Endothelial cell of umbilical vein (primary cell): ENCODE data around the gene MYCBP2. TPM values are rescaled to one million over a fixed set of nuclear protein-coding genes. Genes with fewer than 3 reads are reported as not detected.

Experiments
- BruUV-seq: library from RNA; stranded (reverse); fragments of 400-500 nt; replicated peaks from 2 replicates; lab custom pipeline; 2021; lab: Mats Ljungman, UMichigan
- CTCF ChIA-PET: fragments of 300-600, 350-600 bp; sonication (Branson Sonifier 250); formaldehyde crosslinking; loops from one replicate; lab custom pipeline; 2021; ENCODE audit warnings: antibody characterized with exemption, inconsistent platforms; lab: Charles Lee
- POLR2A ChIA-PET: fragments of 300-600, 350-600 bp; sonication (Branson Sonifier 250); formaldehyde crosslinking; loops from one replicate; lab custom pipeline; 2021; ENCODE audit warnings: antibody characterized with exemption, inconsistent platforms; lab: Charles Lee
- DNase-seq: peaks from one replicate; pipeline ENCODE4 v3.0.0-alpha.2; 2011; ENCODE audit warnings: low read depth, low spot score
- FAIRE-seq: peaks from 2 replicates; lab custom pipeline; 2011; peaks lifted over from hg19 to GRCh38; lab: Jason Lieb, UNC
- H2AFZ ChIP-seq: 2 replicates; pipeline ENCODE4 v1.6.0; 2012; ENCODE audit warnings: low read depth, low read length, control low read depth, inconsistent platforms
- H3K27ac ChIP-seq: 2 replicates; pipeline ENCODE4 v1.5.1; 2011; ENCODE audit warnings: low read depth, mild to moderate bottlenecking, control low read depth, low read length, moderate library complexity; ENCODE audit not compliant: insufficient read depth
- H3K27me3 ChIP-seq, 2 experiments: 2 replicates each; pipeline versions ENCODE4 v1.6.0 to v1.6.1; 2011; ENCODE audit warnings: low read length in 2 of 2, mixed read lengths in 1 of 2; ENCODE audit not compliant: control insufficient read depth in 2 of 2, insufficient read depth in 2 of 2
- H3K36me3 ChIP-seq, 2 experiments: 2 replicates in 1 of 2; 3 replicates in 1 of 2; pipeline ENCODE4 v1.5.1; 2011; ENCODE audit warnings: low read length in 2 of 2, mild to moderate bottlenecking in 1 of 2, moderate library complexity in 1 of 2; ENCODE audit not compliant: control insufficient read depth in 2 of 2, insufficient read depth in 2 of 2; ENCODE audit errors: extremely low read depth in 1 of 2
- H3K4me1 ChIP-seq: 3 replicates; pipeline ENCODE4 v1.5.1; 2011; ENCODE audit warnings: mild to moderate bottlenecking, low read length; ENCODE audit not compliant: control insufficient read depth, insufficient read depth; ENCODE audit errors: extremely low read depth
- H3K4me2 ChIP-seq: 2 replicates; pipeline ENCODE4 v1.6.1; 2011; ENCODE audit warnings: low read length, control low read depth, mixed read lengths; ENCODE audit not compliant: insufficient read depth
- H3K4me3 ChIP-seq, 3 experiments: fragments of 200-600 bp in 1 of 3; sonication (generic), shearing (Covaris generic) in 1 of 3; replicated peaks in 1 of 3; 2 replicates each; pipeline ENCODE4 v1.5.1; 2011 to 2016; ENCODE audit warnings: control low read depth in 3 of 3, low read length in 3 of 3, mild to moderate bottlenecking in 2 of 3, inconsistent platforms in 1 of 3, low read depth in 1 of 3, moderate library complexity in 1 of 3; ENCODE audit not compliant: insufficient read depth in 1 of 3
- H3K79me2 ChIP-seq: 2 replicates; pipeline ENCODE4 v1.6.0; 2012; ENCODE audit warnings: low read length, inconsistent platforms; ENCODE audit not compliant: control insufficient read depth, insufficient read depth
- H3K9ac ChIP-seq: replicated peaks from 2 replicates; pipeline ENCODE3; 2011; ENCODE audit warnings: low read length, control low read depth; ENCODE audit not compliant: insufficient read depth; ENCODE audit errors: extremely low read depth
- H3K9me1 ChIP-seq: replicated peaks from 3 replicates; pipeline ENCODE4 v1.6.0; 2011; ENCODE audit warnings: mild to moderate bottlenecking, low read length; ENCODE audit not compliant: control insufficient read depth, insufficient read depth; ENCODE audit errors: extremely low read depth
- H3K9me3 ChIP-seq: replicated peaks from 2 replicates; pipeline ENCODE4 v1.5.1; 2012; ENCODE audit warnings: low read length, inconsistent platforms; ENCODE audit not compliant: control insufficient read depth, insufficient read depth
- H4K20me1 ChIP-seq: replicated peaks from 2 replicates; pipeline ENCODE3; 2011; ENCODE audit warnings: mild to moderate bottlenecking, low read length; ENCODE audit not compliant: control insufficient read depth, insufficient read depth; ENCODE audit errors: extremely low read depth
- EZH2 ChIP-seq: IDR thresholded peaks from 2 replicates; pipeline ENCODE4 v1.6.1; 2012; ENCODE audit warnings: borderline replicate concordance, low read depth, mild to moderate bottlenecking, moderate library complexity, low read length, inconsistent platforms; ENCODE audit not compliant: severe bottlenecking
- FOS ChIP-seq: IDR thresholded peaks from 2 replicates; pipeline ENCODE4 v1.6.1; 2011; ENCODE audit warnings: mild to moderate bottlenecking, low read length, moderate library complexity, borderline replicate concordance; ENCODE audit not compliant: insufficient read depth
- GATA2 ChIP-seq: IDR thresholded peaks from 2 replicates; pipeline ENCODE4 v1.7.0; 2011; ENCODE audit warnings: low read depth, mild to moderate bottlenecking, moderate library complexity, mixed read lengths, low read length; ENCODE audit not compliant: insufficient read length, insufficient read depth
- JUN ChIP-seq: IDR thresholded peaks from 2 replicates; pipeline ENCODE4 v1.6.1; 2011; ENCODE audit warnings: borderline replicate concordance, low read depth; ENCODE audit not compliant: insufficient read length, insufficient read depth
- MYC ChIP-seq: IDR thresholded peaks from one replicate; pipeline ENCODE4 v1.6.1; 2011; ENCODE audit warnings: mild to moderate bottlenecking, low read depth, low read length
- POLR2A ChIP-seq: IDR thresholded peaks from 2 replicates; pipeline ENCODE4 v1.6.1; 2012; ENCODE audit warnings: low read depth, mild to moderate bottlenecking, control low read depth, low read length
- POLR2AphosphoS5 ChIP-seq: IDR thresholded peaks from 2 replicates; pipeline ENCODE4 v1.6.1; 2012; ENCODE audit warnings: low read depth, mild to moderate bottlenecking, control low read depth, low read length, moderate library complexity; ENCODE audit not compliant: insufficient read depth
- dilution Hi-C: fragments of 300-500 bp; cut with MboI; formaldehyde crosslinking; loops from one replicate; pipeline ENCODE4 v1.15.0; 2019; ENCODE audit warnings: low sequenced_read_pairs; ENCODE audit not compliant: extremely low pct_ligation_motif_present
- intact Hi-C: fragments of 100-400 bp; cut with micrococcal nuclease; formaldehyde crosslinking; loops from one replicate; pipeline ENCODE4 v1.10.0; 2022
- polyA plus RNA-seq, 4 experiments: library from polyadenylated mRNA; depleted of rRNA in 3 of 4; stranded (reverse) in 3 of 4; unstranded in 1 of 4; fragments of >200 nt; gene quantifications; 2 replicates each; pipeline versions ENCODE4 v1.2.1 to v1.2.3, GENCODE V29; 2011 to 2012; ENCODE audit warnings: missing spikeins in 1 of 4
- total RNA-seq: library from RNA; stranded (reverse); gene quantifications from 2 replicates; pipeline ENCODE4 v1.2.3, GENCODE V29; 2021
- TF ChIP-seq, protein P1 (sequence below): IDR thresholded peaks from 2 replicates; pipeline ENCODE4 v1.6.1; 2011; ENCODE audit not compliant: insufficient read depth, insufficient read length
- TF ChIP-seq, protein P2 (sequence below), 2 donors: IDR thresholded peaks; 1 replicate in 1 of 2; 2 replicates in 1 of 2; pipeline ENCODE4 v1.5.1; 2011; ENCODE audit warnings: low read length in 2 of 2, mild to moderate bottlenecking in 2 of 2, moderate library complexity in 2 of 2, control low read depth in 1 of 2, inconsistent platforms in 1 of 2, low read depth in 1 of 2; ENCODE audit not compliant: insufficient read depth in 1 of 2; ENCODE audit errors: extremely low read depth in 1 of 2

MYCBP2 gene
- total and polyA plus RNA-seq, 2 donors (not counting 3 experiments of a cell fraction or from before 2014, with no cell fraction given): 30.5 to 89.8 TPM

DNA sequence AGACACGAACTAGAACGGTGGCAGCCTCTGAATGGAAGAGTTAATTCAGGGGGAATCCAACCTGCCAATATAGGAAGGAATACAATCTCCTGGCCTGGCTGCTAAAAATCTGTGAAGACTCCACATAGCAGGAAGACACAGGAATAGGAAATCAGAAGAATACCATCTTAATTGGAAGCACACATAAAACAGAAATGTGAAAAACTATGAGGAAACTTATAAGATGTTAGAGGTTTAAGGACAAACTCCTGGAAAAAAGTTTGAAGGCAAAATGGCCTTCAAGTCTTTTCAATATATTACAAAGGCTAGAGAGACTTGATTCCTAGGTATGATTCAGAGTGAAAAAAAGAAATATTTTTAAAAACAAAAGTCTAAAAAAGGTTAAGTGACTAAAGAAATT, 221.8 kb downstream of the MYCBP2 start:
- no peaks in the 10 kb centered on the region for H3K9me1 ChIP-seq
- FAIRE-seq: no peak
- H2AFZ ChIP-seq: no peak overlapping the region
- no TSS peak for BruUV-seq
- no peaks in the 10 kb centered on the region for H3K27me3 ChIP-seq
- TF ChIP-seq EZH2 (no peak), MYC (no peak), POLR2AphosphoS5 (no peak), POLR2A (no peak), GATA2 (no peak), JUN (no peak), FOS (no peak)
- TF ChIP-seq, protein P1, sequence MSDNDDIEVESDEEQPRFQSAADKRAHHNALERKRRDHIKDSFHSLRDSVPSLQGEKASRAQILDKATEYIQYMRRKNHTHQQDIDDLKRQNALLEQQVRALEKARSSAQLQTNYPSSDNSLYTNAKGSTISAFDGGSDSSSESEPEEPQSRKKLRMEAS: no peak
- TF ChIP-seq, protein P2, sequence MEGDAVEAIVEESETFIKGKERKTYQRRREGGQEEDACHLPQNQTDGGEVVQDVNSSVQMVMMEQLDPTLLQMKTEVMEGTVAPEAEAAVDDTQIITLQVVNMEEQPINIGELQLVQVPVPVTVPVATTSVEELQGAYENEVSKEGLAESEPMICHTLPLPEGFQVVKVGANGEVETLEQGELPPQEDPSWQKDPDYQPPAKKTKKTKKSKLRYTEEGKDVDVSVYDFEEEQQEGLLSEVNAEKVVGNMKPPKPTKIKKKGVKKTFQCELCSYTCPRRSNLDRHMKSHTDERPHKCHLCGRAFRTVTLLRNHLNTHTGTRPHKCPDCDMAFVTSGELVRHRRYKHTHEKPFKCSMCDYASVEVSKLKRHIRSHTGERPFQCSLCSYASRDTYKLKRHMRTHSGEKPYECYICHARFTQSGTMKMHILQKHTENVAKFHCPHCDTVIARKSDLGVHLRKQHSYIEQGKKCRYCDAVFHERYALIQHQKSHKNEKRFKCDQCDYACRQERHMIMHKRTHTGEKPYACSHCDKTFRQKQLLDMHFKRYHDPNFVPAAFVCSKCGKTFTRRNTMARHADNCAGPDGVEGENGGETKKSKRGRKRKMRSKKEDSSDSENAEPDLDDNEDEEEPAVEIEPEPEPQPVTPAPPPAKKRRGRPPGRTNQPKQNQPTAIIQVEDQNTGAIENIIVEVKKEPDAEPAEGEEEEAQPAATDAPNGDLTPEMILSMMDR (IDR thresholded peaks at IDR 0.05; ENCODE audit: extremely low read depth in 1 of 2, insufficient read depth in 1 of 2, low read depth in 1 of 2, low read length in 2 of 2): no peak
- DNase-seq: no peak
- no peaks in the 10 kb centered on the region for H3K9me3 ChIP-seq
- H4K20me1 ChIP-seq: no peaks in the 10 kb centered on the region
- dilution Hi-C loops (no loop called here), intact Hi-C loops (no loop called here)
- no peaks in the 10 kb centered on the region for H3K79me2 ChIP-seq
- CTCF ChIA-PET: interaction anchor here (1.4 kb wide), 1 partner anchor 9 kb away, joined by 3 read pairs; no protein-coding TSS in a partner anchor
- no peak overlapping the region for H3K27ac ChIP-seq
- no peak overlapping the region for H3K9ac ChIP-seq
- no peak overlapping the region for H3K4me3 ChIP-seq
- POLR2A ChIA-PET: no interaction called here
- no peaks in the 10 kb centered on the region for H3K4me1 ChIP-seq
- H3K36me3 ChIP-seq: no peaks in the 10 kb centered on the region
- no peak overlapping the region for H3K4me2 ChIP-seq
